NCI-H1105 treated with DMSO at 0.1 percent for 48 hours (cell line): ENCODE data around the gene CDH4.

Source experiments
- DNase-seq: peaks from one replicate; lab custom pipeline; 2025; lab: John Stamatoyannopoulos, UW

CDH4 gene

GRCh38 chr20:61301711-61302525 is 49.9 kb downstream of the CDH4 start:
- DNase-seq = no peak

GRCh38 chr20:61303217-61303616 is 51.2 kb downstream of the CDH4 start:
- no peak for DNase-seq

DNA sequence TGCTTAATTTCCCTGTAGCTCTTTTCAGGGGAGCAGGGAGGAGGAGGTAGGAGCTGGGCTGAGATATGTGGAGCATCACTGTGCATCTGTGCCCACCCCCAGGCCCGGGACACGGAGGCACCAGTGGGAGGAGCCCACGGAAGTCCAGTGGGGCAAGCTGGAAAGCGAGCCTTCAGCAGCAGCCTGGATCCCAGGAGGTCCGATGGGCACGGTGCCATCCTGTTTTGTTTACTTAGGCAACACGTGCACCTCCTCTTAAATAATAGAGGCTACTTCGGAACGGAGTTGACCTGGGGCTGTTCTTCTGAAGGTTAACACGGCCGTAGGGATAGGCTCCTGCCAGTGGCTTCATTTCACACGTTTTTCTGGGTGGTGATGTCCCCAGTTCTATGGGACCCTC is 51.6 kb downstream of the CDH4 start:
- peak; percentile 79 for DNase-seq

DNA sequence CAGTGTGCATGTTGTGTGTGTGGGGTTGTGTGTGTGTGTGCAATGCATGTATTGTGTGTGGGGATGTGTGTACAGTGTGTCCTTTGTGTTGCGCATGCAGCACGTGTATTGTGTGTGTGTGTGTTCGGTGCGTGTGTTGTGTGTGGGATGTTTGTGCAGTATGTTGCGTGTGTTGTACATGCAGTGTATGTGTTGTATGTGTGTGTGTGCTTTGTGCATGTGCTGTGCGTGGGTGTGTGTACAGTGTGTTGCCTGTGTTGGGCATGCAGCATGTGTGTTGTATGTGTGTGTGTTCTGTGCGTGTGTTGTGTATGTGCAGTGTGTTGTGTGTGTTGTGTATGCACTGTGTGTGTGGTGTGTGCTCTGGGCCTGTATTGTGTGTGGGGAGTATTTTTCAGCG is 52.7 kb downstream of the CDH4 start:
- DNase-seq = no peak

- DNase-seq = no peak
These were observed 54.9 kb downstream of the CDH4 start for GRCh38 chr20:61306937-61307475.

GRCh38 chr20:61307686-61308476 is 55.8 kb downstream of the CDH4 start:
- no peak for DNase-seq

- no peak for DNase-seq
These were observed 56.4 kb downstream of the CDH4 start for GRCh38 chr20:61308477-61308774.

- no peak for DNase-seq
These were observed 58.9 kb downstream of the CDH4 start for GRCh38 chr20:61310954-61311353.

DNA sequence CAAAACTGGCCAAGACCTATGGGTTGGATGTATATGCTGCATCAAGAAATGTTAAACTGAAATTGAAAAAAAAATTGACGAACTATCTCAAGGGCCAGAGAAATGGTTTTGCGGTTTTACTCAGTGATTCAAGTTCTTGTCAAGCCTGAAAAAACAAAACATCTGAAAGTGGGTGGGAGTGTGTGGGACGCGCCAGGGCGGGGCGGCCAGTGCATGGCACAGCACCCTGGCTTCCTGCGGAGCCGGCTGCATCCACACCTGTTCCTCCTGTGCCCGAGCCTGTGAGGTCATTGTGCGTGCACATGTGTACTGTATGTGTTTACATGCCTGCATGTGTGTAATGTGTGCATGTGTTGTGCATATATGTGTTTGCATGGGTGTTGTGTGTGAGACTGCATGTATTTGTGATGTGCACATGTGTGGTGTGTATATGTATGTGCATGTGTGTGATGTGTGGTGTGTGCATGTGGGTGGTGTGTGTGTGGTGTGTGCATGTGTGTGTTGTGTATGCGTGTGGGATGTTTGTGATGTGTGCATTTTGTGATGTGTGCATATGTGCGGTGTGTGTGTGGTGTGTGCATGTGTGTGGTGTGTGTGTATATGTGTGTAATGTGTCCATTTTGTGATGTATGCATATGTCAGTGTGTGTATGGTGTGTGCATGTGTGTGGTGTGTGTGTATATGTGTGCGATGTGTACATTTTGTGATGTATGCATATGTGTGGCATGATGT is 59.8 kb downstream of the CDH4 start:
- DNase-seq = no peak

- DNase-seq = no peak
These were observed 60.9 kb downstream of the CDH4 start for GRCh38 chr20:61312925-61313324.

GRCh38 chr20:61313396-61313795 is 61.3 kb downstream of the CDH4 start:
- DNase-seq = no peak

DNA sequence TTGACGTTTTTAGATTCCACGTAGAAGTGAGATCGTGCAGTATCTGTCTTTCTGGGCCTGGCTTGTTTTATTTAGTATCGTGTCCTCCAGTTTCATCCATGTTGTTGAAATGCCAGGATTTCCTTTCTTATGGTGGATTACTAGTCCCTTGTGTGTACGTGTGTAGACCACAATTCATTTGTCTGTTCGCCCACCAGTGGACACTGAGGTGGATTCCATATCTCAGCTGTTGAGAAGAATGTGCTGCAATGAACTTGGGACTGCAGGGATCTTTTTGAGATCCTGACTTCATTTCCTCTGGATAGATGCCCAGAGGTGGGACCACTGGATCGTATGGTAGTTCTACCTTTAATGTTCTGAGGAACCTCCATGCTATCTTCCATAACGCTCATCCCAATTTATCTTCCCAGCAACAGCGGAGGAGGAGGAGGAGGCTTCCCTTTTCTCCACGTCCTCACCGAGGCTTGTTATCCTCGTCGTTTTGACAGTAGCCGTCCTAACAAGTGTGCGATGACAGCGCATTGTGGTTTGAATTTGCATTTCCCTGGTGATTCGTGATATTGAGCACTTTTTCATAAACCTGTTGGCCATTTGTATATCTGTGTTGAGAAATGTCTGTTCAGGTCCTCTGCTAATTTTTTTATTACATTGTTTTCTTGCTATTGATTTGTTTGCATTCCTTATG is 62.4 kb downstream of the CDH4 start:
- no peak for DNase-seq

- no peak for DNase-seq
These were observed 63.3 kb downstream of the CDH4 start for GRCh38 chr20:61315319-61315718.

- DNase-seq = no peak
These were observed 64.3 kb downstream of the CDH4 start for GRCh38 chr20:61316346-61316745.

- DNase-seq = no peak
These were observed 66.0 kb downstream of the CDH4 start for GRCh38 chr20:61317966-61318530.

GRCh38 chr20:61320691-61321425 is 68.8 kb downstream of the CDH4 start:
- no peak for DNase-seq

- no peak for DNase-seq
These were observed 69.4 kb downstream of the CDH4 start for GRCh38 chr20:61321481-61321880.

DNA sequence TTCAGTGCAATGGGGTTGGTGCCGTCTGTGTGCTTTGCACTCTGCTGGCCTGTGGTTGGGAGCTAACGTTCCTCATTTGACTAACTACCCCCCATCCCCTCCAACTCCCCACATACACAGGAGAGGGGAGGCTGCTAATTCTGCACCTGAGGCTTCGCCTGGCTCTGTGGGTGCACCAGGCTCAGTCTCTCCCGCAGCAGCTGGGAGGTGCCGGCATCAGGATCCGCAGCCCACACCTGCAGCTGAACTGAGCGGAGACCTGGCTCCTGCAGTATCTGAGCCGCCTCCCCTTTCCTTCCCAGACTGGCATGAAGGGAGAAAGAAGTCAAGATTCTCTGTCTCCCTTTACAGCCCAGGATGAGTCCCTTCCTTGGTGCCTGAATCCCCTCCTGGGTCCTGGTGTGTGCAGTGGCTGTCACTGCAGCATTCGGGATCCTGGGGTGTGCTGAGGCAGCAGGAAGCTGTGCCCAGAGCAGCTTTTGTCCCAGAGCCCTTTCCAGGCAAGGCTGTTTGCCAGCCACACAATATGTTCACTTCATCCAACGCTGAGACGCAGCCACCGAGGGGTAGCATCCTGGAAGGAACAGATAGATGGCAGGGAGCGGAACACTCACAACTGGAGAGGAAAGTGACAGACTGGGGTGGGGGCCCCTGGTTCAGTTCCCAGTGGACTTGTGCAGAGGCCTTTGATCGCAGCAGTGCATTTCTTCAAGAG is 70.2 kb downstream of the CDH4 start:
- DNase-seq = no peak

GRCh38 chr20:61324906-61325305 is 72.8 kb downstream of the CDH4 start:
- no peak for DNase-seq

- DNase-seq = no peak
These were observed 73.7 kb downstream of the CDH4 start for GRCh38 chr20:61325718-61326117.
